ENCODE data around the gene UCK2.

The UCK2 gene

GRCh38 chr1:165942927-165943597 is 115.6 kb downstream of the UCK2 start:
- CTCF ChIA-PET, result interaction anchor here (0.7 kb wide), 1 partner anchor 287 kb away, joined by 3 read pairs; no protein-coding TSS in a partner anchor
- Mint-ChIP-seq H3K27ac (no peak overlapping the region), H3K27me3 (peaks cover 27% of the 10 kb centered on the region), H3K36me3 (no peaks in the 10 kb centered on the region), H3K4me1 (no peaks in the 10 kb centered on the region), H3K9me3 (no peaks in the 10 kb centered on the region), H3K4me3 (no peak overlapping the region)
- no peak for DNase-seq

- no peaks in the 10 kb centered on the region for H3K36me3 Mint-ChIP-seq
- CTCF ChIA-PET, result no interaction called here
- H3K9me3 Mint-ChIP-seq, result no peaks in the 10 kb centered on the region
- H3K27me3 Mint-ChIP-seq, result peaks cover 37% of the 10 kb centered on the region
- H3K27ac Mint-ChIP-seq, result no peak overlapping the region
- H3K4me3 Mint-ChIP-seq, result no peak overlapping the region
- no peaks in the 10 kb centered on the region for H3K4me1 Mint-ChIP-seq
- no peak for DNase-seq
These were observed 118.5 kb downstream of the UCK2 start for GRCh38 chr1:165945911-165946310.

GRCh38 chr1:165947797-165948455 is 120.5 kb downstream of the UCK2 start:
- CTCF ChIA-PET, result no interaction called here
- DNase-seq, result no peak
- H3K36me3 Mint-ChIP-seq, result no peaks in the 10 kb centered on the region

GRCh38 chr1:165949335-165950130 is 122.1 kb downstream of the UCK2 start:
- no peaks in the 10 kb centered on the region for H3K36me3 Mint-ChIP-seq
- DNase-seq, result peak; percentile 34
- no peak overlapping the region for H3K4me3 Mint-ChIP-seq
- H3K27me3 Mint-ChIP-seq, result peaks cover 21% of the 10 kb centered on the region
- H3K4me1 Mint-ChIP-seq, result no peaks in the 10 kb centered on the region
- H3K27ac Mint-ChIP-seq, result no peak overlapping the region
- H3K9me3 Mint-ChIP-seq, result no peaks in the 10 kb centered on the region
- CTCF ChIA-PET, result interaction anchor here (1.0 kb wide), 1 partner anchor 7 kb away, joined by 3 read pairs; no protein-coding TSS in a partner anchor

More at GRCh38 chr1:165947797-165948455, 120.5 kb downstream of the UCK2 start:
- Mint-ChIP-seq H3K4me3 (no peak overlapping the region), H3K9me3 (no peaks in the 10 kb centered on the region), H3K27me3 (peaks cover 30% of the 10 kb centered on the region), H3K4me1 (no peaks in the 10 kb centered on the region), H3K27ac (no peak overlapping the region)

GRCh38 chr1:165954940-165955339 is 127.5 kb downstream of the UCK2 start:
- Mint-ChIP-seq H3K27ac (no peak overlapping the region), H3K4me1 (no peaks in the 10 kb centered on the region), H3K4me3 (no peak overlapping the region), H3K27me3 (peaks cover 4% of the 10 kb centered on the region), H3K36me3 (no peaks in the 10 kb centered on the region), H3K9me3 (no peaks in the 10 kb centered on the region)
- CTCF ChIA-PET, result no interaction called here
- DNase-seq, result no peak

- no peak overlapping the region for H3K4me3 Mint-ChIP-seq
- no peaks in the 10 kb centered on the region for H3K27me3 Mint-ChIP-seq
- H3K4me1 Mint-ChIP-seq, result no peaks in the 10 kb centered on the region
- no peak for DNase-seq
- CTCF ChIA-PET, result no interaction called here
- H3K9me3 Mint-ChIP-seq, result no peaks in the 10 kb centered on the region
- no peaks in the 10 kb centered on the region for H3K36me3 Mint-ChIP-seq
- H3K27ac Mint-ChIP-seq, result no peak overlapping the region
These were observed 130.9 kb downstream of the UCK2 start for GRCh38 chr1:165958306-165958705.

- Mint-ChIP-seq H3K9me3 (no peaks in the 10 kb centered on the region), H3K4me1 (no peaks in the 10 kb centered on the region), H3K27ac (no peak overlapping the region), H3K4me3 (no peak overlapping the region), H3K36me3 (no peaks in the 10 kb centered on the region), H3K27me3 (no peaks in the 10 kb centered on the region)
- CTCF ChIA-PET, result no interaction called here
- DNase-seq, result no peak
These were observed 132.7 kb downstream of the UCK2 start for GRCh38 chr1:165960136-165960535.

- no peak overlapping the region for H3K4me3 Mint-ChIP-seq
- H3K9me3 Mint-ChIP-seq, result no peaks in the 10 kb centered on the region
- H3K4me1 Mint-ChIP-seq, result no peaks in the 10 kb centered on the region
- CTCF ChIA-PET, result interaction anchor here (0.6 kb wide), 1 partner anchor 1941 kb away, joined by 3 read pairs; no protein-coding TSS in a partner anchor
- no peak for DNase-seq
- H3K27me3 Mint-ChIP-seq, result no peaks in the 10 kb centered on the region
- H3K27ac Mint-ChIP-seq, result no peak overlapping the region
- H3K36me3 Mint-ChIP-seq, result no peaks in the 10 kb centered on the region
These were observed 133.5 kb downstream of the UCK2 start for GRCh38 chr1:165960881-165961280.

All from activated naive CD4-positive, alpha-beta T cell treated with anti-CD3 and anti-CD28 coated beads, Interleukin-2, amount 10 ng/mL, durations not matched to agents 7 days and 5 days (primary cell).